Measurements from ENCODE around the gene MATN1.
"Not testable (repeated sequence)": the region's sequence is repeated elsewhere in the genome, so short reads cannot be mapped to it uniquely, and the experiment has no call there.

Gene MATN1

DNA sequence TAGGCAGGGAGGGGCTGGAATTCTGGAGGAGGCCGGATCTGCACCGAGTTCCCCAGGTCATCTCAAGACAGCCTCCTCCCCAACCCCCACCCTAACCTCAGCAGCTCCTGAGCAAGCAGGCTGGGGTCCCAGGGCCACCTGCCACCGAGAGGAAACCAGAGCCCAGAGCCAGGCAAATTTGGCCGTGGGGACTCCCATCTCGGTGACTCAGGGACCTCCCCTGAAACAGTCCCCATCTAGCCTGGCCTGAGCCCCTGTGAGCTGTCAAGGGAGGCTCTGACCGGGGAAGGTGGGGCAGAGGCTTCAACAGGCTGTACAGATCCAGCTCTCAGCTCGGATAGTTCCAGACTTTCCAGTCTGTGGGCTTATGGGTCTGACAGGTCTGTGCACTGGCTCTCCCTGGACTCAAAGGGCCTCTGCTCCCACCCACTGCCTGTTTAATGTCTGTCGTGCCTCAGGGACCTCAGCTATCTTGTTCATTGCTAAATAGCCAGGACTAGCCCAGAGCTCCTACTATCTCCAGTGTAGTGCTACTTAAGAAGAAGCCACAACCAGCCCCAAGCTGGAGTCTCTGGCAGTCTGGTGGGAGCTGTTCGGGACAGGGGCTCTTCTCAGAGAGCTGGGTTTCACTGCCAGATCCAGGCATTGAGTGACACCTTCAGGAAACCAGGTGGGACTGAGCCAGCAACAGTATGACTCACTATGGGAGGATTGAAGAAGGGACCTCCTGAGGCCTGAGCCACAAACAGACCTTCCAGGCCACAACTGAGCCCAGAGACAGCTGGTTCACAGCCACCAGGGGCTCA lies 25.6 kb downstream of the MATN1 start:
- DNase-seq (ENCODE audit: low spot score): no peak

DNA sequence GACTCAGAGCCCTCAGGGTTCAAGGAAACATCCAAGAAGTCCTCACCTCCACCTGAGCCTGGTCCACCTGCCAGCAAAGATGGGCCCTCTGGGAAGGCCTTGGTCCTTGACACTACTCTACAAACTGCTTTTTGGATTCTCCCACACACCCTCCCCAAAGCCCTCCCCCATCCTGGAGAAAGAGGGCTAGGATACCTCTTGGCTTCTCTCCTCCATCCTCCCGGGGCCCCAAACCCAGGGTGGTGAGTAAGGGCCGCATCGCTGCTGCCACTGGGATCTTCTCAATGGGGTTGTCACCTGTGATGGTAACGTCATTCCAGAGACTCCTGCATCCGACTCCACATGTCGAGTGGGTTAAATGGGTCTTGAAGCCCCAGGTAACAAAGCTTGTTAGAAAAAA lies 26.6 kb downstream of the MATN1 start:
- DNase-seq (ENCODE audit: low spot score): no peak

DNA sequence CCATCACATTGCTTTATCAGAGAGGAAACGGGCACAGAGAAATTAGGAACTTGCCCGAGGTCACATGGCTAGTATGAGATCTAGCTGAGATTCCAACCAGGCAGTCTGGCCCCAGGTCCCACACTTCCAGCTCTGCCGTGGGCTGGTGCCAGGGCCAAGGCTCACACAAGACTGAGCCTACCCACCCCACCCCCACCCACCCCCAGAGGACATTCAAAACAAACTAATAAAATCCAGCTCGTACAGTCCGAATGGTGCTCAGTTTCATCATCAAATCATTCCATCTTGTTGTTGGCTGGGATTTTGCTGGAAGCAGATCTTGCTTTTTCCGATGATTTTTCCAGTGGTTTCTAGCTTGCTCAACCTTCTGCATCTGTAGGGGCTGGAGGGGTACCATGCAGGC lies 27.9 kb downstream of the MATN1 start:
- DNase-seq (ENCODE audit: low spot score): no peak

DNA sequence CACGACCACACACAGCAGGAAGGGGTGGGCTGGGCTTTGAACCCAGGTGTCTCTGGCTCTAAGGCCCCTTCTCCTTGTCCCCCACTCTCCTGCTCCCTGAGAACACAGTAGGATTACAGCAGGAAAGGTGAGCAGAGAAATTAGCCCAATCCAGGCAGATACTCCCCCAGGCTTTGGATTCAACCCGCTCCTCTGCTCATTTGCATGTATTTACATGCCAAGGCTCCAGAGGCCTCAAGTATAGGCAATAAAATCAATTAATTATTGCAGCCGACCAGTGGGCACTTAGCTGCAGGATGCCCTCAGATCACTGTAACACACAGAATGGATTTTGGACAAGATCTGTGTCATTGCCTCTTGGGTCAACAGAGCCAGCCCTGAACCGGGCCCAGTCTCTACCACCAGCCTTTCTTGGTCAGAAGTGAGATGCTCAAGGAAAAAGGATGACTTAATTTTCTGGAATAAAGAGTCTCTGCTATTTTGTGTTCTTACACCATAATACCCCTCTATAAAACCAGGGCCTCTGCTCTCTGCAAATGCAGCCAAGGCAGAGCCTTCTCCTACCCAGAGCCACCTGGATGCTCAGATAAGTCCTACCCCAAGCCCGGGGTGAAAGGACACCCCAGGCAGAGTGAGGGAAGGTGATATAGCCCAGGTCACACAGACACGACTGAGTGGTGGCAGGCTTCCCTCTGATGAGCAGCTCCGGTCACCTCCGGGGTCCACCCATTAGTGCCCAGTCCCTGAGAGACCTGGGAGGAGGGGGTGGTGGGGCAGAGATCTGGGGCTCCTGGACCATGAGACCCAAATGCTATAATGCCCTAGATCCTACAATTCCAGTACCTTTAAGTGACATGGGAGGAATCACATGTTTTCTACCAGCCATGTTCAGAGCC lies 28.9 kb downstream of the MATN1 start:
- no peak for DNase-seq (ENCODE audit: low spot score)

DNA sequence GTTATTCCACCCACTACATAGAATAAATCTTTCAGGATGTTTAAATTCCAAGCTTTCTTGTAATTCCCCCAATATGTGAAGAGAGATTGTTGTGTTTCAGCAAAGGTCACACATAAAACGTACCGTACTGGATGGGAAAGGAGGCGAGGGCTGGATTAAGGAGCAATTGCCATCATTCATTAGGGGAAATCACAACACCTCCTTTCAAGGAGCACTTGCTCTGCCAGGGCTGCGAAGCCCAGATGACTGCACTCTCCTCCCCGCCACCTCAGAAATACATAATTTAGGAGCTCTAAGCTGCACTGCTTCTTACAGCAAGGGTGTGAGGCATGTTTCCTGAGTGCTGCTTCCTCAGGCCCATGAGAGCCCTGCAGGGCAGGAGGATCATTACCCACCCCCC lies 29.6 kb downstream of the MATN1 start:
- no peak for DNase-seq (ENCODE audit: low spot score)

DNA sequence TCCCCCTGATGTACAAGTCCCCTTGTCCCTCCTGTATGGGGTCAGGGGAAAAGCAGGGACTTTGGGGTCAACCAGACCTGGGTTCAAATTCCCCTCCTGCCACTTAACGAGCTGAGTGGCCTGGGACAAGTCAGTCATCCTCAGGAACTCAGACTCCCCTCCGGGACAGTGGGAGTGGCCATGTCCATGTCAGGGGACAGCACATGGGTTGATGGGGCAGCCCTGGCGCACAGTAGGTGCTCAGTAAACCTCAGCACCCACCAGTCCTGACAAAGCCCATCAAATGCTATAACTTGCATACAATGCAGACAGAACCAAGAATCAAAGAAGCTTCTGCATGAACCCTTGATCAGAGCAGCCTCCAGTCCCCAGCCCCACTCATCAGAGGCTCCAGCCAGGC lies 30.0 kb downstream of the MATN1 start:
- no peak for DNase-seq (ENCODE audit: low spot score)

DNA sequence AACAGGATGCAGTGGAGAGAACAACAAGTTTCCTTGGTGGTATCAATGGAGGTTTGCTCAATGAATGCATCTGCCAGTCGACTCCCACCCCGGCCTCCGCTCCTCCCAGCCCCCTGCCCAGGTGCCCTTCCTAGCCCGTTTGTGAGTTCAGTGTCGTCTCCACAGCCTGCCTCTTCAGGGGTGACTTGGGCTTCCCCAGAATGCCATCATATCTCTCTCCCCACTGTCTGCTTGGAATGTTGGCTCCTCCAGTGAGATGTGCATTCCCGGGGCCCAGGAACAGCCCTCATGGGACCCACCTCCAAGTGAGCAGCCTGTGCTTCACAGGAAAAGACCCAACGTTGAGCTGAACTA lies 30.5 kb downstream of the MATN1 start:
- DNase-seq (ENCODE audit: low spot score): no peak

DNA sequence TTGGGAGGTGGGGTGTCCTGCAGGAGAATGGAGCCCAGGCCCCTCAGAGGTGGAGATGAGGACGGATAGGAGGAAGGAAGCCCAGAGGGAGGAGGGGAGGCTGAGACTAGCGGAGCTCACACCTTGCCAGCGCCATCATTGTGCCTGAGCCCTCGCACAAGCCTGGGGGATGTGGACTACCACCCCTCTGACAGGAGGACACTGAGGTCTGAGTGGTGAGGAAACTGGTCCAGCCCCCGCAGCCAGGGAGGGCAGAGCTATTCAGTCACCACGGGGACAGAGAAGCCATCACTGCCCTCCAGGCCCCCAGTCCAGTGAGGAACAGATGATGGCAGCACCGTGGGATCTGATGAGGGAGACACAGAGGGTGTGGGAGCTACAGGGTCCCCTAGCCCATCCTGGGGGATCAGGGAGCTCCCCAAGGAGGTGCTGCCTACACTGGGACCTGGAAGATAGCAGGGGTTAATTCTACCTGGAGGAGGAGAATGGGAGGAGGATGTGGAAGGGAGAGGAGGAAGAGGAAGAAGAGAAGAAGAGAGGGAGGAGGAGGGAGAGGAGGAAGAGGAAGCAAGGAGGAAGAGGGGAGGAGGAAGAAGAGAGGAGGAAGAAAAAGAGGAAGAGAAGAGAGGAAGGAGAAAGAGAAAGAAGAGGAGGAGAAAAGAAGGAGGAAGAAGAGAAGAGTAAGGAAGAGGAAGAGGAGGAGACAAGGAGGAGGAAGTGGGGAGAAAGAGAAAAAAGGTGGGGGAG lies 31.0 kb downstream of the MATN1 start:
- no peak for DNase-seq (ENCODE audit: low spot score)

DNA sequence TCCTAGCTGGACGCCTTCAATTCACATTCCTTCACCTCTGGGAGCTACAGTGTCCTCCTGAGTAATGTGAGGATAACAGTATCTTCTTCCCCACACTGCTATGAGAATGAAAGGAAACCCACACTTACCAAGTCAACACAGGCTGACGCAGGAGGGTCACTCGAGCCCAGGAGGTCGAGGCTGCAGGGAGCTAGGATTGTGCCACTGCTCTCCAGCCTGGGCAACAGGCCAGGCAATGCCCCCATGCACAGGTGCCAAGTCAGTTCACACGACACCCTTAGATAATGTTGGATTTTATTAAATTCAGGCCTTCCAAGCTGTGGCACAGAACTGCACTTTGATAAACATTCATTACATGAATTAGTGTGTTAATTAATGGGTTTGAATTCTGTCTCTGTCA lies 31.9 kb downstream of the MATN1 start:
- no peak for DNase-seq (ENCODE audit: low spot score)

DNA sequence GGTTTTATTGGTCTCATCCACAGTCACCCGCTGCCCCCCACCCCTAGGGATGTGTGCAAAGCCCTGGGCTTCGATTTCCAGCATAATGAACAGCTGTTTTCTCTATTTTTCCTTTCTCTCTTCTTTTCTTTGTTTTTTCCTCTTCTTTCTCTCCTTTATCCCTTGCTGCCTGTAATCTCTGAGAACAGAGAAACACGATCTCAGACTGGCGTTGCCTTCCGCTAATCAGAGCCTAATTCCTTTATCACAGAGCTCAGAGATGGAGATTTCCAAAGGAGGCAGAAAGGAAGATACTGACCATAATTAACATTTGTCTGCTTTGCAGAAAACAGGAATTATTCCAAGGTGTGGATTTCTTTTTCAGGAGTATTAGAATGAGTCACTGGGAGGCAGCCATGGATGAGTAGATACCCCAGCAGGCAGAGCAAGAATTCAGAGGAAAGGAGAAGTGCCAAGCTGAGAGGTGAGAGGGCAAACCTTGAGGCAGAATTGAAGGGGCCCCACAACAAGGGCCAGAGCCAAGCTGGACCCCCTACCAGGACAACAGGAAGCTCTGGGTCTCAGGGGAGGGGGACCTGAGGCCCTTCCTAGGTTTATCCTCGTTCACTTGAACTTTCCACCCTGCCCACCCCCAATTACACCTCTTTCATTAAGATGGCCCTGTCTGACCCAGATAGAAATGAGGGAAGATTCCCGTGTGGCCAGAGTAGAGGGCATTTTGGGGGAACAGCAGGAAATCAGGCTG lies 33.3 kb downstream of the MATN1 start:
- DNase-seq (ENCODE audit: low spot score): no peak

DNA sequence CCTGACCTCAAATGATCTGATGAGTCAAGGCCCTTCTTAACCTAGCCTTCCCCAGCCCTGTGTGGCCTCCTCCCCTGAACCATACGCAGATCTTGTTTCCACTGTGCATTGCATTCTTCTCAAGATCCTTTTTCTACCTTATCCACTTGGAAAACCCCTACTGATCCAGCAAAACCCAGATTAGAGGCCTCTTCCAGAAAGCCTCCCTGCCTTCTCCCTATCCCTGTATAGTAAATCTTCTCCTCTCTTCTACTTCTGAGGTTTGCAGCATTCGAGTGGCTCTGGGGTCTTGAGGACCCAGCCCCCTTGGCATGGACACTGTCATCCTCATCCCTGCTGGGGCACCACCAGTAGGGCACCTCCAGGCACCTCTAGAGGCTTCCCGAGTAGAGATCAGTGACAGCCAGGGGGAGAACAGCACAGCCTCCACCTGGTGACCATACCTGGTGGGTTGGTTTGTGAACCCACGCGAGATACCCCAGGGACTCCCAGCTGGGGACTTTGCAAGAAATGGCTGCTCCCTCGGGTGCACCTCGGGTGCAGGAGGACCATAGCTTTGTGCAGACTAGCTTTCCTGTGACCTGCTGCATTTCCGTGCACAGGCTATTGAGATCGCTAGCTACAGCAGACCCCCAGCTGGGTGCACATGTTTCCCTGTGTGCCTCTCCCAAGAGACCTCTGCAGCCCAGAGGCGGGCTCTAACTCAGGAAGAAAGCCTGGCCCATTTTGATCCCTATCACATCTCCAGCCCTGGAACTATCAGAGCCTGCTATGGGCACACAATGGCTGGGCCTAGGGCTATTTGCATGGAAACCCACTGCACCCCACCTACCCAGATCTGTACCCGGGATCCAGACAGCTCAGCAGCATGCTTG lies 34.2 kb downstream of the MATN1 start:
- no peak for DNase-seq (ENCODE audit: low spot score)

DNA sequence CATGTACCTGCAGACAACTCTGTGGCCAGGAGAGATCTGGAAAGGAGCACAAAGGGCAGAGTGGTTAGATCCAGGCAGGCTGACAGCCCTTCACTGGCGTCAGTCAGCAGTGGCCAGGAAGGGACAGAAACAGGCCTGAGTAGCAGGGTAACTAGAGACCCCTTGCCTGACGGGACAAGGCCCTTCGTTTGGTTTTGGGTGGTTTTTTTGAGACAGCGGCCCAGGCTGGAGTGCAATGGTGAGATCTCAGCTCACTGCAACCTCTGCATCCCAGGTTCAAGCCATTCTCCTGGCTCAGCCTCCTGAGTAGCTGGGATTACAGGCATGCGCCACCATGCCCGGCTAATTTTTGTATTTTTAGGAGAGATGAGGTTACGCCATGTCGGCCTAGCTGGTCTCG lies 34.9 kb downstream of the MATN1 start:
- not testable (repeated sequence) for DNase-seq (ENCODE audit: low spot score)

DNA sequence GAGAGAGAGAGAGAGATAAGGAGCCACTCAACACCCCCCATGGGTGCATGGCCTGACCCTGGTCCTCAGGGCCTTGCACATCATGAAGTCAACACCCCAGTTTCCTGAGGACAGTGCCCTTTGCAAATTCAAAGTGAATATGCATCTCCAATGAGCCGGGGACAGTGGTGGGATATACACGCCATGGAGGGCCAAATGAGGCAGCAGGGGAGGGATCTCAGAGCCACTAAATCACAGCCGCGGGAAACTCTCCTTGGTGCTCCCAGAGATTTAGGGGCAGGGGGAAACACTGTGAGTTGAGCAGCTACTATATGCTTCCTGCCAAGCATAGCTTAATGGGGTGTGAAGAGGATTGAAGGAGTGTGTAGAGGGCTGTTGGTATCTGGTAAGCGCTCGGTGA lies 35.5 kb downstream of the MATN1 start:
- DNase-seq (ENCODE audit: low spot score): no peak

DNA sequence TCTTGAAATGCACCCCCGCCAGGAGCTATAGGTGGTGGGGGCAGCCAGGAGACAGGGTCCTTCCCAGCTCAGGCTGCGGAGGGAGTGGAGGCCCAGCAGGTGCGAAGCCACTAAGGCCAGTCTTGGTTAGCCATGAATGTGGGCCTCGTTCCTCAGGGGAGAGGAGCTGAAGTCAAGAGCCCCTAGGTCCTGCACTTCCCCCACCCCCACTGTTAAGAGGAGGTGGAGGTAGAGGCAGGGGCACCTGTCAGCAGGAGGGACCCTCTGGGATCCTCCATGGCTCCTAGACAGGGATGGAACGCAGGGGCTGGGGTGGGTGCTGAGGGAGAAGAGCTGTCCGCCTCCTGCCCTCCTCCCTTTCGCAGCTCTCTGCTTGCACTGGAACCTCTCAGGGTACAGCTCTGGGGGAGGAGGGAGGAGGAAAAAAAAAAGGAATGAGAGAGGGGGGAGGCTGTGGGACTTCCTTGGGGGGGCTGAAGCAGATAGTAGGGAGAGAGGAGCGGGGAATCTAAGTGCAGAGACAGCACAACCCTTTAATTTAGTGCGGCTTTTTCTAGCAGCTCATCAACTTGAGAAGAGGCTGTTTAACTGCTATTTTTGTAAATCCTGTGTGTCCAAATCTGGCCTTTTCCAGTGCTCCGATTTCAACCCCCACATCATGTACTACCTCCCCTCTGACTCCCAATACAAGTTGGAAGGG lies 37.0 kb downstream of the MATN1 start:
- DNase-seq (ENCODE audit: low spot score): no peak

DNA sequence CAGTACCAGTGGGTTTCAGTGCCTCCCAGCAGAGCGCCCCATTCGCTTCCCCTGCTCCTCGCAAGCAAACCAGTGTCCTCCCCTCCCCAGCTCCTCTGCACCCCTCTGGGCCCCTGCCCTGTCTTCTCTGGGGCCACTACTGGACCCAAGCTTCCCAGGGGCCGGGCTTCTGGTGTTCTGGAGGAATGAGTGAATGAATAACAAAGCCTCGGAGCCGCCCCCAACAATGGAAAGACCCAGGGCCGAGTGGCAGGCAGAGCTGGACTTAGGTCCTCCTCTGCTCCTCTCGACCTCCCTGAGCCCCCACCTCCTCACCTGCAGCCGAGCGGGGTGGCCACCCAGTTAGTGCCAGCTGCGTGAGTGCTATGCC lies 37.6 kb downstream of the MATN1 start:
- DNase-seq (ENCODE audit: low spot score): no peak

DNA sequence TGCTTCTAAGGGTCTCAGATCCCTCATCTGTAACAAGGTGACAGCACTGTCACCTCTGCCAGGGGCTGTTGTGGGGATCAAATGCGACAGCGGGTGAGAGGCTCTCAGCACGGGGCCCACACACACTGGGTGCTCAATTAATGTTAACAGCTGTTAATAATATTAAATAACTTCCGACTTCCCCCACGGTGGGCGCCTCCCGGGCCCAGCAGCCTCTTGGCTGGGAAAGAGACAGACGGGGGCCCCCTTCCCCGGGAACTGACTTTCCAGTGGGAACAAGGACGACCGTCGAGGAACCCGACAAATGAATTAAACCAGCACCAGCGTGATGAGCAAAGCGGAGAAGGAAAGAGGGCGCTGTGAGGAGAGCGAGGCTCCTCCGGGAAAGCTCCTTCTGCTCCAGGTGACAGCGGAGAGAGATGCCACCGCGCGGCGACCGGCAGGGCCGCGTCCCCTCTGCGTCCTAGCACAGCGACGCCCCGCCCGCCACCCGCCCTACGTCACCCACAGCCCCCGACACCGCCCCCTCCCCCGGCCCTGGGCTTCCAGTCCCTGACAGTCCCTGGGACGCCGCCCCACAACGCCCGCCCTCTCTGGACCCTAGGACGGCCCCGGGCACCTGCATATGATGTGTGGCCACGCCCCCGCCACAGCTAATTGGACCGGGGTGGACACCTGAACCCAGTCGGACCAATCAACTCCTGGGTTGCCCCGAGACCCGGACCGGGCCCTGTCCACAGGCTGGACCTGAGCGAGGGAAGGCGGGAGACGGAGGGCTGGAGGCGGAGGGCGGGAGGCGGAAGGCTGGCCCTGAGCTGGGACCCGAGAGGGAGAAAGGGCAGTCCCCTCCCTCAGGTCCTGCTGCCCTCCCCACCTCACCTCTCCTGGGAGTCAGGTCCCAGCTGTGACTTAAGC lies 38.2 kb downstream of the MATN1 start:
- DNase-seq (ENCODE audit: low spot score): no peak

DNA sequence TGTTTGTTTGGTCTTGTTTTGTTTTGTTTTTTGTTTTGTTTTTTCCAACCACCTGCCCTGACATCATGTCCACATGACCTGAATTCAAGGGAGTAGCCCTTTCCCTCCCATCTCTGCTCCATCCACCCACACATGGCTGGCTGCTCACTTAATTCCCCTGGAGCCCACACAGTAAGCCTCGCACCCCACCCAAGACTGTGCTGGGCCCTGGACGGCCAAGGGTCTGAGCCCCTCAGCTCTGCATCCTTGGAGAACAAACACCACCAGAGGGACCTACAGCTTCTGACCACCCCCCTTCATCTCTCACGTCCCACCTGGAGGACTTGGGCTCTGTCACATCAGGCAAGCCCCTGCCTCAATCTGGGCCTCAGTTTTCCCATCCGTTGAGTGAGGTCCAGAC lies 39.1 kb downstream of the MATN1 start:
- DNase-seq (ENCODE audit: low spot score): no peak

DNA sequence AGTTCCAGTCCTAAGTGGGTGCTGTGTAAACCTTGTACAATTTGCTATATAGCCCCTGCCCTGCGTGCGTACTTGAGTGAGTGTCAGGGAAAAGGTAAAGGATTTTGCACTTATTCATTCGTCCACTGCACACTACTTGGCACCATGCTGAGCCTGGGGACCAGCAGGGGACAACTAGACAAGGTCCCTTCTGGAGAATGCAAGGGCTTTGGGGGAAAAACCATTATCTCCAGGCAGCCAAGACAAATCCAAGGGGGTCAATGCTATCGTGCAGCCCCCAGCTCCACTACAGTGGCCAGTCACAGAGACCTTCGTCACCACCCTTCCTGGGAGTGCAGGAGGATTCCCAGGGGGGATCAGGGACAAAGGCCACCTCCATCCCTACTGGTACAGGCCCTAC lies 39.7 kb downstream of the MATN1 start:
- no peak for DNase-seq (ENCODE audit: low spot score)
